Muscle of leg (tissue), 16 donors: ENCODE results near the gene DNAI2. TPM values are rescaled to one million over a fixed set of nuclear protein-coding genes. Genes with fewer than 3 reads are reported as not detected.

Experiments used
- DNase-seq: peaks from one replicate; pipeline ENCODE4 v3.0.0; 2013
- H3K27ac ChIP-seq: one replicate; pipeline ENCODE4 v1.5.1; 2013; ENCODE audit warnings: mild to moderate bottlenecking, low read length, control low read depth
- H3K27me3 ChIP-seq: one replicate; pipeline ENCODE4 v1.6.1; 2013; ENCODE audit warnings: low read length; ENCODE audit not compliant: control insufficient read depth, insufficient read depth
- H3K36me3 ChIP-seq: one replicate; pipeline ENCODE4 v1.6.1; 2013; ENCODE audit warnings: low read length; ENCODE audit not compliant: control insufficient read depth, insufficient read depth
- H3K4me1 ChIP-seq: one replicate; pipeline ENCODE4 v1.6.1; 2013; ENCODE audit warnings: low read length; ENCODE audit not compliant: control insufficient read depth, insufficient read depth
- H3K4me3 ChIP-seq: one replicate; pipeline ENCODE4 v1.5.1; 2013; ENCODE audit warnings: low read length, control low read depth
- H3K9me3 ChIP-seq: replicated peaks from 2 replicates; pipeline ENCODE4 v1.6.1; 2013; ENCODE audit warnings: low read depth, low read length; ENCODE audit not compliant: control insufficient read depth
- WGBS: methylation state at CpG from one replicate; pipeline ENCODE4 v1.1.5; 2013; ENCODE audit warnings: missing lambda C conversion rate; ENCODE audit not compliant: insufficient coverage; 5-methylcytosine and 5-hydroxymethylcytosine counted together
- long read RNA-seq, 11 donors: transcript quantifications; one replicate each; lab custom pipeline, GENCODE V29; 2026
- polyA plus RNA-seq, 8 donors: library from polyadenylated mRNA; unstranded; fragments of 120-200 nt; gene quantifications; one replicate each; pipeline versions ENCODE4 v1.2.1 to v1.2.3, GENCODE V29; 2013; ENCODE audit warnings: inconsistent platforms in 1 of 8, low replicate concordance in 1 of 8; ENCODE audit not compliant: insufficient read length in 8 of 8, insufficient read depth in 1 of 8
- total RNA-seq: library from RNA; stranded (reverse); fragments of 120-200 nt; gene quantifications from one replicate; pipeline ENCODE4 v1.2.4, GENCODE V29; 2013

DNAI2 gene
- total RNA-seq: 0.09 TPM
- polyA plus RNA-seq: under 1 TPM in 5 of 8 donors, not detected in 3; 0.12 to 0.38 (median 0.19) TPM
- long read RNA-seq, donor 1: 0 reads
- long read RNA-seq, donor 2: 0 reads
- long read RNA-seq, donor 3: 0 reads
- long read RNA-seq, donor 4: 0 reads
- long read RNA-seq, donor 5: 0 reads
- long read RNA-seq, donor 6: 0 reads
- long read RNA-seq, donor 7: 0 reads
- long read RNA-seq, donor 8: 0 reads
- long read RNA-seq, donor 9: 0 reads
- long read RNA-seq, donor 10: 0 reads
- long read RNA-seq, donor 11: 0 reads

GRCh38 chr17:74274060-74274708 is at the start of gene DNAI2:
Gene DNAI2, plus strand, starts transcription at chr17:74274234. Its CDS starts 7,584 bp downstream, at chr17:74281818.
- Histone ChIP-seq H3K27me3 (peaks cover 5% of the 10 kb centered on the region), H3K4me1 (peaks cover 69% of the 10 kb centered on the region), H3K4me3 (no peak within 1 kb of the TSS), H3K36me3 (no peaks in the 10 kb centered on the region), H3K27ac (peak within 1 kb of the TSS; percentile 83), H3K9me3 (no peaks in the 10 kb centered on the region)
- peak; percentile 80 for DNase-seq
- WGBS: 6% methylated on average over 27 of the region's 33 CpGs

- DNase-seq: no peak
- 88% methylated on average over 17 of the region's 20 CpGs for WGBS
- H3K36me3 ChIP-seq: peaks cover 64% of the 10 kb centered on the region
These were observed 48.9 kb upstream of the DNAI2 start for GRCh38 chr17:74224959-74225725.

GRCh38 chr17:74226252-74226651 is 47.8 kb upstream of the DNAI2 start:
- WGBS: 49% methylated on average over 5 of the region's 6 CpGs
- Histone ChIP-seq H3K36me3 (peaks cover 68% of the 10 kb centered on the region), H3K9me3 (no peaks in the 10 kb centered on the region), H3K27ac (no peak overlapping the region), H3K4me3 (no peak overlapping the region), H3K4me1 (peaks cover 3% of the 10 kb centered on the region), H3K27me3 (no peaks in the 10 kb centered on the region)
- no peak for DNase-seq

More at GRCh38 chr17:74224959-74225725, 48.9 kb upstream of the DNAI2 start:
- no peak overlapping the region for H3K4me3 ChIP-seq
- H3K27ac ChIP-seq: no peak overlapping the region
- no peaks in the 10 kb centered on the region for H3K9me3 ChIP-seq
- peaks cover 5% of the 10 kb centered on the region for H3K4me1 ChIP-seq
- no peaks in the 10 kb centered on the region for H3K27me3 ChIP-seq

- no CpG with 5 or more reads among the region's 10 CpGs for WGBS
- Histone ChIP-seq H3K4me3 (no peak overlapping the region), H3K27ac (no peak overlapping the region), H3K4me1 (peaks cover 13% of the 10 kb centered on the region), H3K27me3 (no peaks in the 10 kb centered on the region), H3K36me3 (peaks cover 69% of the 10 kb centered on the region), H3K9me3 (no peaks in the 10 kb centered on the region)
- no peak for DNase-seq
These were observed 46.6 kb upstream of the DNAI2 start for GRCh38 chr17:74227271-74228080.

- no peaks in the 10 kb centered on the region for H3K27me3 ChIP-seq
- peaks cover 70% of the 10 kb centered on the region for H3K36me3 ChIP-seq
- H3K27ac ChIP-seq: no peak overlapping the region
- no peak overlapping the region for H3K4me3 ChIP-seq
- H3K4me1 ChIP-seq: peaks cover 21% of the 10 kb centered on the region
- DNase-seq: no peak
- H3K9me3 ChIP-seq: no peaks in the 10 kb centered on the region
- WGBS: 79% methylated on average over 2 of the region's 5 CpGs
These were observed 45.6 kb upstream of the DNAI2 start for GRCh38 chr17:74228306-74228978.

GRCh38 chr17:74230896-74231295 is 43.1 kb upstream of the DNAI2 start:
- 88% methylated on average over 15 of the region's 16 CpGs for WGBS
- H3K4me3 ChIP-seq: no peak overlapping the region
- peaks cover 56% of the 10 kb centered on the region for H3K36me3 ChIP-seq
- H3K9me3 ChIP-seq: no peaks in the 10 kb centered on the region
- peaks cover 42% of the 10 kb centered on the region for H3K4me1 ChIP-seq
- no peak for DNase-seq
- no peak overlapping the region for H3K27ac ChIP-seq
- no peaks in the 10 kb centered on the region for H3K27me3 ChIP-seq

- WGBS: 43% methylated on average over 10 of the region's 17 CpGs
- DNase-seq: no peak
- Histone ChIP-seq H3K4me3 (no peak overlapping the region), H3K9me3 (no peaks in the 10 kb centered on the region), H3K27ac (no peak overlapping the region), H3K27me3 (no peaks in the 10 kb centered on the region), H3K36me3 (peaks cover 60% of the 10 kb centered on the region), H3K4me1 (peaks cover 53% of the 10 kb centered on the region)
These were observed 41.8 kb upstream of the DNAI2 start for GRCh38 chr17:74231928-74232907.

GRCh38 chr17:74233937-74234336 is 40.1 kb upstream of the DNAI2 start:
- 80% methylated on average over 4 of the region's 8 CpGs for WGBS
- peak overlapping the region; percentile 82 for H3K27ac ChIP-seq
- DNase-seq: no peak
- H3K4me3 ChIP-seq: no peak overlapping the region
- H3K27me3 ChIP-seq: no peaks in the 10 kb centered on the region
- peaks cover 69% of the 10 kb centered on the region for H3K36me3 ChIP-seq
- no peaks in the 10 kb centered on the region for H3K9me3 ChIP-seq
- peaks cover 55% of the 10 kb centered on the region for H3K4me1 ChIP-seq
